LNCaP clone FGC (cell line): ENCODE results near the gene EDARADD.

Experiments used
- DNase-seq: peaks from one replicate; pipeline ENCODE4 v3.0.0-alpha.2; 2011; ENCODE audit warnings: low read depth
- H3K4me3 ChIP-seq: 2 replicates; pipeline ENCODE4 v1.5.1; 2011; ENCODE audit warnings: mild to moderate bottlenecking, low read depth, low read length, control low read depth
- CTCF ChIP-seq: IDR thresholded peaks from 2 replicates; pipeline ENCODE4 v1.5.1; 2012; ENCODE audit warnings: mild to moderate bottlenecking; ENCODE audit not compliant: control insufficient read depth, insufficient read depth; ENCODE audit errors: extremely low read depth

Gene EDARADD

DNA sequence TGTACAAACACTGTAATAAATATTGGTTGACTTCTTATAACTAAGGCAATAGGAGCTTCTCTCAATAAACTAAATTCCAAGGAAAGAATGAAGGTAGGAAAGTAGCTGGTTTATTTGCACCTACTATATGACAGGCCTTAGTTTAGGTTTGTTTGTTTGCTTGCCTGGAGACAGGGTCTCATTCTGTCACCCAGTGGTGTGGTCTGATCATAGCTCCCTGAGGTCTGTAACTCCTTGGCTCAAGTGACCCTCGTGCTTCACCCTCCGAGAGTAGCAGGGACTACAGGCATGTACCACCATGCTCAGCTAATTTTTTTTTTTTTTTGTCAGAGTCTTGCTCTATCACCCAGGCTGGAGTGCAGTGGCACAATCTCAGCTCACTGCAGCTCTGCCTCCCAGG lies 1.9 kb upstream of the EDARADD start:
- DNase-seq = no peak
- no peak overlapping the region for H3K4me3 ChIP-seq
- no peak for TF ChIP-seq CTCF

DNA sequence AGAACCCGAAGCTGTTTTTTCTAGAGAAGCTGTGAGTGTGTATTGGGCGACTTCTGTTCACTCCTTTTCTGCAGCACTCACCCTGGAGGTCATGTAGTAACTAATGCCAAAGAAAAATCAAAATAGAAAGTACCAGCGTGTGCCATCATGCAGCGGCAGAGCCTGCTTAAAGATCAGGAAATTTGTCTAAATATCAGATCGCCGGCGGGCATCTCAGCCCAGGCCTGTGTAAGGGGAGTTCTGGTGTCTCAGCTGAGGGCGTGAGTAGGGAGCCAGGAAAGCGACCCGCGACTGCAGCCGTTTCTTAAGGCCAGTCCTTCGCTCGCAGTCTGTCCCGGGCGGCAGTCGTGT lies 768 bp downstream of the EDARADD start:
- DNase-seq = no peak
- no peak for TF ChIP-seq CTCF
- no peak overlapping the region for H3K4me3 ChIP-seq

DNA sequence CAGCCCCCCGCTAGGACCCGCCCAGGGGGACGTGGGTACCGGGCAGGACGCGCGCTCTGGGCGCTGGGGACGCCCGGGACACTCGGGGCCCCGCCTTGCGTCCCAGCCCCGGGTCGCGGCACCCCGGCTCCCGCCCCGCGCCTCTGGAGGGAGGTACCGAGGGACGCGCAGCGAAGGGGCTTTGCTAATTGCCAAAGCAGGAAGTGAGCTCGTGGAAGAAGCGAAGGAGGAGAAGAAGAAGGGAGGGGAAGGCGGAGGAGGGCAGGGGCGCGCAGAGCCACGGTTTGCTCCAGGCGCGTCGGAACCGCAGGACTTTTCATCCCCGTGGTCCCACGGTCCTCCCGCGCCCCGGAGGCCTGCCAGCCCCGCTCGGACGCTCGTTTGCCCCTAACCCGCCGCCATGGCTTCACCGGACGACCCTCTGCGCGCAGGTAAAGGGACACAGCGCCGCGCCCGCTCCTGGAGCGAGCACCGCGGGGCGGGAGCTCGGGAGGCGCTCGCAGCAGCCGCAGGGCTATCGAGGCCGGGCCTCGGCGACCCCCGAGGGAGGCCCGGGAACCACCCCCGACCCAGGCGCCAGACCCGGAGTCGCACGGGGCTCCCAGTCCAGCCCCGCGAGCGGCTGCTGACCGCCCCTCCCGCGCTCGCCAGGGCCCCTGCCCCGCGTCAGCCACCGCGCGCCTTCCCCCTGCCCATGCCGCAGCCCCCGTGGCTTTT lies 1.3 kb downstream of the EDARADD start:
- no peak for DNase-seq
- no peak for TF ChIP-seq CTCF
- H3K4me3 ChIP-seq = no peak overlapping the region

- H3K4me3 ChIP-seq = no peak overlapping the region
- no peak for DNase-seq
- TF ChIP-seq CTCF = no peak
Measured at GRCh38 chr1:236395947-236396664, 2.0 kb downstream of the EDARADD start.

GRCh38 chr1:236396665-236397043 lies 2.6 kb downstream of the EDARADD start:
- H3K4me3 ChIP-seq = no peak overlapping the region
- no peak for DNase-seq
- TF ChIP-seq CTCF = no peak

GRCh38 chr1:236397173-236397759 lies 3.2 kb downstream of the EDARADD start:
- H3K4me3 ChIP-seq = no peak overlapping the region
- DNase-seq = no peak

More at GRCh38 chr1:236397173-236397759, 3.2 kb downstream of the EDARADD start:
- TF ChIP-seq CTCF = no peak
